ENCODE results near the gene MYO3B.
A peak's percentile ranks its signal among the peaks of the same experiment; 100 is the strongest.

Gene MYO3B

GRCh38 chr2:170369228-170369627 is 191.3 kb downstream of the MYO3B start:
- DNase-seq (ENCODE audit: low spot score): no peak

- DNase-seq (ENCODE audit: low spot score): no peak
Observed at GRCh38 chr2:170369894-170370293, 191.9 kb downstream of the MYO3B start.

- DNase-seq (ENCODE audit: low spot score): no peak
Observed at GRCh38 chr2:170371231-170371998, 193.5 kb downstream of the MYO3B start.

- no peak for DNase-seq (ENCODE audit: low spot score)
Observed at GRCh38 chr2:170375192-170375591, 197.2 kb downstream of the MYO3B start.

GRCh38 chr2:170377500-170378207 is 199.7 kb downstream of the MYO3B start:
- no peak for DNase-seq (ENCODE audit: low spot score)

GRCh38 chr2:170380267-170380666 is 202.3 kb downstream of the MYO3B start:
- no peak for DNase-seq (ENCODE audit: low spot score)

- DNase-seq (ENCODE audit: low spot score): no peak
Observed at GRCh38 chr2:170381678-170382077, 203.7 kb downstream of the MYO3B start.

- DNase-seq (ENCODE audit: low spot score): no peak
Observed at GRCh38 chr2:170386554-170386953, 208.6 kb downstream of the MYO3B start.

GRCh38 chr2:170391018-170391417 is 213.1 kb downstream of the MYO3B start:
- DNase-seq (ENCODE audit: low spot score): no peak

GRCh38 chr2:170391697-170392096 is 213.8 kb downstream of the MYO3B start:
- no peak for DNase-seq (ENCODE audit: low spot score)

- DNase-seq (ENCODE audit: low spot score): no peak
Observed at GRCh38 chr2:170393861-170394498, 216.0 kb downstream of the MYO3B start.

GRCh38 chr2:170394641-170395387 is 216.9 kb downstream of the MYO3B start:
- DNase-seq (ENCODE audit: low spot score): no peak

- DNase-seq (ENCODE audit: low spot score): no peak
Observed at GRCh38 chr2:170396799-170397459, 219.0 kb downstream of the MYO3B start.

GRCh38 chr2:170401187-170401586 is 223.2 kb downstream of the MYO3B start:
- DNase-seq (ENCODE audit: low spot score): no peak

GRCh38 chr2:170404846-170405245 is 226.9 kb downstream of the MYO3B start:
- DNase-seq (ENCODE audit: low spot score): no peak

- no peak for DNase-seq (ENCODE audit: low spot score)
Observed at GRCh38 chr2:170405326-170405725, 227.4 kb downstream of the MYO3B start.

- no peak for DNase-seq (ENCODE audit: low spot score)
Observed at GRCh38 chr2:170408461-170409163, 230.7 kb downstream of the MYO3B start.

- peak; percentile 75 for DNase-seq (ENCODE audit: low spot score)
Observed at GRCh38 chr2:170409164-170409535, 231.2 kb downstream of the MYO3B start.

GRCh38 chr2:170411660-170412059 is 233.7 kb downstream of the MYO3B start:
- no peak for DNase-seq (ENCODE audit: low spot score)

- DNase-seq (ENCODE audit: low spot score): no peak
Observed at GRCh38 chr2:170420961-170421687, 243.2 kb downstream of the MYO3B start.

GRCh38 chr2:170423919-170424318 is 246.0 kb downstream of the MYO3B start:
- no peak for DNase-seq (ENCODE audit: low spot score)
